IPS-20b (cell line): ENCODE results near the gene PLXNA3.
A peak's percentile ranks its signal among the peaks of the same experiment; 100 is the strongest.

ENCODE experiments used
- H3K27ac ChIP-seq: one replicate; pipeline ENCODE4 v1.5.1; 2013; ENCODE audit warnings: low read length
- H3K27me3 ChIP-seq: 2 replicates; pipeline ENCODE4 v1.6.1; 2013; ENCODE audit warnings: mild to moderate bottlenecking, low read length, inconsistent platforms; ENCODE audit not compliant: insufficient read depth
- H3K36me3 ChIP-seq: 2 replicates; pipeline ENCODE4 v1.6.1; 2013; ENCODE audit warnings: low read depth, mild to moderate bottlenecking, inconsistent platforms, low read length, moderate library complexity; ENCODE audit not compliant: insufficient read depth
- H3K4me1 ChIP-seq: 2 replicates; pipeline ENCODE4 v1.6.1; 2013; ENCODE audit warnings: mild to moderate bottlenecking, control low read depth, inconsistent platforms, low read length, moderate library complexity; ENCODE audit not compliant: insufficient read depth
- H3K4me3 ChIP-seq: 2 replicates; pipeline ENCODE4 v1.5.1; 2013; ENCODE audit warnings: mild to moderate bottlenecking, low read length, inconsistent platforms
- H3K9ac ChIP-seq: 2 replicates; pipeline ENCODE4 v1.6.1; 2013; ENCODE audit warnings: low read depth, mild to moderate bottlenecking, inconsistent platforms, low read length, moderate library complexity
- H3K9me3 ChIP-seq: 2 replicates; pipeline ENCODE4 v1.6.1; 2013; ENCODE audit warnings: mild to moderate bottlenecking, low read depth, low read length, inconsistent platforms; ENCODE audit not compliant: insufficient read depth

Gene PLXNA3

DNA sequence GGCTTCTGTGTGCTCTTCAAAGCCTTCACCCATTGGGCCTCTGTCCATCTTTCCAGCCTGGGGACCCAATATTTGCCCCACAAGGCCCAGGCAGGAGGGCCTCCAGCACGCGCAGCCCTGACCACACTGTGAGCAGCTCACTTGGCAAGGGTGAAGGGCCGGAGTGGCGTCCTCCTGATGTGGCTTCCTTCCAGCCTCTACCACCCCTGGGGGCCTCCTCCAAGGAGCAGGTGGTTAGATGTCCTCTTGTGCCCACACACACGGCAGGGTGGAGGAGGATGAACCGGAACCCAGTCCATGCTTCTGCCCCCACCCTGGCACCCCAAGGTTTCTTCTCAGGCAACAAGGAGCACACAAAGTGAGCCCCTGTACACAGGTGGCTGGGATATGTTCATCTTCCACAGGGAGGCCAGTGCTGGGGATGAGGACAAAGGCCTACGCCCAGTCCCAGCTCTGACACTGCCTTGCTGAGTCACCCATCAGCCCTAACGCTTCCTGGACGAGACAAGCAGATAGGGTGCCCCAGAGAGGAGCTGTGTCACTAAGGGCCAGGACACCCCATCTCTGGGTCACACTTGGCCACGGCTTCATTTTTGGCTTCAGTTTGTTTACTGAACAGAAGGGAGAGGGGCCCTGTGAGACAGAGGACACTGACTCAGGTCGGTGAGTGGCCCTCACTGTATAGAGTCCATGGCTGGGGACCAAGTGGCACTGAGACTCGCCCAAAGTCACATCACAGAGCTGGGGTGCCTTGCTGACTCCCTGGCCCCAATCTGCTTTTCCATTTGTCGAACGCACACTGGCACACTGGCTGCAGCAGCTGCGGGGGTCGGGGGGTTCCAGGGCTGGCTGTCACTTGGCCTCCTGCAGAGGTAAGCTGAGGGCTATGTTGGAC lies 26.4 kb downstream of the PLXNA3 start:
- H3K27ac ChIP-seq = no peak overlapping the region

GRCh38 chrX:154485150-154486051 lies 27.3 kb downstream of the PLXNA3 start:
- Histone ChIP-seq H3K4me1 (no peaks in the 10 kb centered on the region), H3K9me3 (no peaks in the 10 kb centered on the region), H3K36me3 (no peaks in the 10 kb centered on the region), H3K4me3 (peak overlapping the region; percentile 62), H3K9ac (peak overlapping the region; percentile 45; the same call in 1 of the 2 replicates), H3K27ac (no peak overlapping the region), H3K27me3 (peaks cover 7% of the 10 kb centered on the region; the same call in 1 of the 2 replicates)

More for the DNA sequence above, 26.4 kb downstream of the PLXNA3 start:
- Histone ChIP-seq H3K9me3 (no peaks in the 10 kb centered on the region), H3K36me3 (no peaks in the 10 kb centered on the region), H3K9ac (no peak overlapping the region), H3K4me3 (no peak overlapping the region), H3K4me1 (no peaks in the 10 kb centered on the region), H3K27me3 (peaks cover 3% of the 10 kb centered on the region; the same call in 1 of the 2 replicates)

- Histone ChIP-seq H3K27ac (no peak overlapping the region), H3K4me1 (no peaks in the 10 kb centered on the region), H3K36me3 (no peaks in the 10 kb centered on the region), H3K27me3 (peaks cover 7% of the 10 kb centered on the region; the same call in 1 of the 2 replicates), H3K9me3 (no peaks in the 10 kb centered on the region), H3K4me3 (peak overlapping the region; percentile 62), H3K9ac (peak overlapping the region; percentile 45; the same call in 1 of the 2 replicates)
Observed at GRCh38 chrX:154486052-154486395, 27.9 kb downstream of the PLXNA3 start.

GRCh38 chrX:154486396-154487207 lies 28.5 kb downstream of the PLXNA3 start, which contains the start of gene UBL4A:
UBL4A (minus strand) TSS chrX:154486615; CDS start chrX:154486584, 31 bp downstream.
- H3K9me3 ChIP-seq = no peaks in the 10 kb centered on the region
- peaks cover 7% of the 10 kb centered on the region; the same call in 1 of the 2 replicates for H3K27me3 ChIP-seq
- peak within 1 kb of the TSS; percentile 62 for H3K4me3 ChIP-seq
- H3K27ac ChIP-seq = no peak within 1 kb of the TSS
- H3K4me1 ChIP-seq = no peaks in the 10 kb centered on the region
- H3K36me3 ChIP-seq = no peaks in the 10 kb centered on the region
- peak within 1 kb of the TSS; percentile 45; the same call in 1 of the 2 replicates for H3K9ac ChIP-seq

GRCh38 chrX:154487518-154488290 lies 29.6 kb downstream of the PLXNA3 start:
- H3K4me3 ChIP-seq = no peak overlapping the region
- no peaks in the 10 kb centered on the region for H3K36me3 ChIP-seq
- no peak overlapping the region for H3K9ac ChIP-seq
- peaks cover 7% of the 10 kb centered on the region; the same call in 1 of the 2 replicates for H3K27me3 ChIP-seq
- H3K4me1 ChIP-seq = no peaks in the 10 kb centered on the region
- no peaks in the 10 kb centered on the region for H3K9me3 ChIP-seq
- H3K27ac ChIP-seq = no peak overlapping the region

DNA sequence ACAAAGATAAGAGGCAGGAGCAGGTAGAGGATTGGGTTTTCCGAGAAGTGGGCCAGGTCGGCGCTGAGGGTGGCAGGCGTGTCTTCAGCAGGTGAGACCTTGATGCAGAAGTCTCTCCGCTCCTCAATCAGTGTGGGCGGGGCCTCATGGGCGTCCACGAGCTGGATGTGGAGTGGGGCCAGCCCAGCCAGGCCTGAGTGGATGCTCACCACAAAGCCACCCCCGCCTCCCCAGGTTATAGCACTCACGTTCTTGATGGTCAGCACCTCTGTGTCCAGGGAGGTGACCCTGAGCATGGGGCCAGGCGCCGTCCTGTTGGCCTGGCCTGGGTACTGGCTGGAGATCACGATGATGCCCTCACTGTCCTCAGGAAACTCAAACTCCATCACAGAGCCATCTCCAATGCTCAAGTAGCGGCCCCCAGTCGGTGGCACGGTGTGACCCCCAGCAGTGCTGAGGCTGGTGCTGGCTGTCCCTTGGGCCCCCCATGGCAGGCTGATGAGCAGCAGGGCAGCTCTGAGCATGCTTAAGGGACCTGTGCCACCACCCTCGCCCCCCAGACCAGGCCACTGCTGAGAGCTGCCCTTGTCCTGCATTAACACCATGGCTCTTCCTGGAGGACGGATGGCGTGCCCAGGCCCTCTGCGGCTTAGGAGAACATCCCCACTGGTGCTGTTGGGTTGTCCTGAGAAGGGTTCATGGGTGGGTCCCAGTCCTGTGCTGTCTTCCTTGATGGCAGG lies 30.4 kb downstream of the PLXNA3 start:
- no peaks in the 10 kb centered on the region for H3K4me1 ChIP-seq
- H3K9me3 ChIP-seq = no peaks in the 10 kb centered on the region
- no peak overlapping the region for H3K27ac ChIP-seq
- peaks cover 7% of the 10 kb centered on the region; the same call in 1 of the 2 replicates for H3K27me3 ChIP-seq
- H3K9ac ChIP-seq = no peak overlapping the region
- H3K4me3 ChIP-seq = no peak overlapping the region
- H3K36me3 ChIP-seq = no peaks in the 10 kb centered on the region

GRCh38 chrX:154489182-154489581 lies 31.1 kb downstream of the PLXNA3 start:
- H3K4me3 ChIP-seq = no peak overlapping the region
- no peak overlapping the region for H3K9ac ChIP-seq
- H3K9me3 ChIP-seq = no peaks in the 10 kb centered on the region
- H3K36me3 ChIP-seq = no peaks in the 10 kb centered on the region
- no peak overlapping the region for H3K27ac ChIP-seq
- peaks cover 7% of the 10 kb centered on the region; the same call in 1 of the 2 replicates for H3K27me3 ChIP-seq
- no peaks in the 10 kb centered on the region for H3K4me1 ChIP-seq

GRCh38 chrX:154490021-154490413 lies 31.9 kb downstream of the PLXNA3 start:
- H3K9ac ChIP-seq = peak overlapping the region; percentile 42; the same call in 1 of the 2 replicates
- no peaks in the 10 kb centered on the region for H3K36me3 ChIP-seq
- no peak overlapping the region for H3K27ac ChIP-seq
- H3K4me3 ChIP-seq = peak overlapping the region; percentile 59; the same call in 1 of the 2 replicates
- no peaks in the 10 kb centered on the region for H3K4me1 ChIP-seq
- H3K9me3 ChIP-seq = no peaks in the 10 kb centered on the region
- peaks cover 7% of the 10 kb centered on the region; the same call in 1 of the 2 replicates for H3K27me3 ChIP-seq

GRCh38 chrX:154490414-154491083 lies 32.5 kb downstream of the PLXNA3 start, which contains the start of gene SLC10A3:
SLC10A3 (minus strand) TSS chrX:154490629; CDS start chrX:154488940, 1,689 bp downstream.
- no peak within 1 kb of the TSS for H3K27ac ChIP-seq
- H3K27me3 ChIP-seq = peaks cover 7% of the 10 kb centered on the region; the same call in 1 of the 2 replicates
- peak within 1 kb of the TSS; percentile 74; the same call in 1 of the 2 replicates for H3K9ac ChIP-seq
- H3K9me3 ChIP-seq = no peaks in the 10 kb centered on the region
- no peaks in the 10 kb centered on the region for H3K36me3 ChIP-seq
- no peaks in the 10 kb centered on the region for H3K4me1 ChIP-seq
- H3K4me3 ChIP-seq = peak within 1 kb of the TSS; percentile 71
